ENCODE results near the gene CCDC167.

Gene CCDC167

GRCh38 chr6:37487591-37488380 is 11.9 kb downstream of the CCDC167 start:
- DNase-seq, result no peak

GRCh38 chr6:37486121-37486839 is 13.4 kb downstream of the CCDC167 start:
- no peak for DNase-seq

DNA sequence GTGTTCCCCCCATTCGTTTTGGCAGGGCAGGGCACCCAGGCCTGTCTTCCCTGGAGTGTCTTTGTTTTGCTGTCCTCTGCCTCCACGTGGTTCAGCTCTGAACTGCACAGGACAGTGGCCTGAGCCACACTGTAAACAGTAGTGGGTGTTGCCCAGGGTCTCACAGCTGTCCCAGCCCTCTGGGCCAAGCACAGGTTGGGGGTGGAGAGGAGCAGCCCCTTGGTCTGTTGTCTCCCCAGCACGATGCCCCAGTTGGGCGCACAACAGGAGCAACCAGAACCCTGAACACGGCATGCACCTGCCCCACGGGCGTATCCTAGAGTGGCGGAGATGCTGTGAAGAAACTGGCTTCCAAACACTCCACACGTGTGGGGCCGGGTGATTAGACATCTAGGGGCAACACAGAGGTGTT is 14.4 kb downstream of the CCDC167 start:
- DNase-seq, result no peak

GRCh38 chr6:37484786-37485170 is 14.9 kb downstream of the CCDC167 start:
- DNase-seq, result no peak

GRCh38 chr6:37483917-37484785 is 15.5 kb downstream of the CCDC167 start:
- DNase-seq, result peak in 8 of 14 donors; percentile 16 to 60 (median 32)

DNA sequence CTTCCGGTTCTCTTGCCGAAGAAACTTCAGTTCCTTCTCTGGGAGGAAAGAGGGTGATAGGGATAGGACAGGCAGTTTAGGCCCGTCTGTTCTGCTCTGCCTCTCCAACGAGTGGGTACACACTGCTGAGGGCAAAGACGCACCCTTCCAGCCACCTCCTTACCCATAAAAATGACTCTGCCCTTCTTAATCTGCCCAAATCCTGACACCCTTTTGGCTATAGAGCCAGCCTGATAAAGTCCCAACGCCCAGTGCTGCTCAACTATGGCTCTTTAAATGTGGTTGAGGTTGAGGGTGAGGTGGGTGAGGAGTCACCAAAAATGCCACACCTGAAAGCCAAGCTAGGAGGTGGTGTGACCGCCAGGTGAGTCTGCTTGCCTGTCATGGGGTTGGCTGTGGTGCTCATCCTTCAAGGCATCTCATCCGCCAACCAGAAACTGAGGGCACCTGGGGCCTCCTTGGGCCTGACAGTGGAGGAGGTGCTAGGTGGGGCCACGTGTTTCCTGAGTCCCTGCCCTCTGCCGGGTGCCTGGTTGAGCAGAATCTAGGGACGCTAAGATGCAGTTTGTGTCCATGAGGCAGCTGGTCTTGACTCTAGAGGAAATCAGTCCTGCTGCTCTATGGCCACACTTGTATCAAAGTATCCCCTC is 16.3 kb downstream of the CCDC167 start:
- no peak for DNase-seq

GRCh38 chr6:37482606-37483251 is 17.0 kb downstream of the CCDC167 start:
- DNase-seq, result no peak

DNA sequence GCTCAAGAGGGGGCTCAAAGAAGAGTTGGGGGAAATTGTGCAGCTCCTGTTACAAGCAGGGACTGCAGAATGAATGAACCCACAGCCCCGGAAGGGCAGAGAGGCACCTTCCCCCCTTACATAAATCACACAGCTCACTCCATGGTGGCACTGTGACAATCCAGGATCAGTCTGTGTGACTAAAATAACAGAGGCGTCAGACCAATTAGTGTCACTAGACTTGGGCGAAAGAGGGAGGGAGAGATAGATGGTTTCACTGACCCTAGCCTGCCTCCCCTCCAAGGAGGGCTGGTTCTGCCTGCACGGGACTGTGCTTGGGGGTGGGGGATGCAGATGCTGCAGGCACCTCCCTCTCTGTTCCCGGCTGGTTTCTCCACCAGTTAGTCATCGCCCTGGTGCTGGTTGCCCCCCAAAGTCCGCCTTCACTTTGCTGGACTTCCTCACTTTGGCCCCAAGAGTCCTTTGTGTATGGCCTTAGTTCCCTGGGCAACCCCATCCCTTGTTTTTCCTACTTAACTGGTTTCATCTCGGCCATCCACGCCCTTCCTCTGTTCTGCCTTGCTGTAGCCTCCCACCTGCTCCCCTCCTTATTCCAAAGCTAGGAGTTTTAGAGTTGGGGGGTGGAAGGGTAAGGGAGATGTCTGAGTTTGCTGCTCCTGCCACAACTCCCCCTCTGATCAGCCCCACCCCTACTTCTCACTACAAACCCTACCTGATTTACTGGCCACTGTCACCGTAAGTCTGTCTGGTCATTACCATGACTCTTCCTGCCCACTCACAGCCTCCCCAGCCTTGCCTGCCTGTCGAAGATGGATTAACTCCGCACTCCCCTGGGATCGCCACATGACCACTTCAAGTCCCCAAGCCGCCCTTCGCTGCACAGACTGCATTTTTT is 17.7 kb downstream of the CCDC167 start:
- no peak for DNase-seq

DNA sequence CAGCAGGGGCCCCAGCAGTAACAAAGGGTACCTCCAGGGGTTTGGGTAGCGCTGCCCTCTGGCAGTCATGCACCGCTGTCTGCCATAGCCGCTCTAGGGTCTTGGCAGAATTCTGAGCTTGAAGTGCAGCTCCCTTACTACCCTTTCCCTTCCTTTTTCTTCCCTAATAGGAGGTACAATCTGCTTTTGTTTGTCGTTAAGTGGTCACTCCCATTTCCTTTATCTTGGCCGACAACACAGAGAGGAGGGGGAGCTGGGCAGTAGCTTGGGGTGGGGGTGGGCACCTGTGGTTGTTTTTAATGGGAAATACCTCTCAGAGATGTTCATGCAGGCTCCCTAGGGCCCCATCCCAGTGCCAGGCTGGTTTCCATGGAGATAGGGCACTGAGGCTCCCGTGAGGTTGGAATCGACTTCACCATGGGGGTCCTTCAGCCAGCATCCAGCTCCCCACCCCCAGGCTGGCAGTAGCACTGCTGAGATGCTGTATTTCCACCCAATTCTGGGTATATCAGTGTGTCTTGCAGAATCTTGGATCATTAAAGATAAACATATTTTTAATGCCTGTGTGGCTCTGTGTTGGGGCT is 18.6 kb downstream of the CCDC167 start:
- no peak for DNase-seq

DNA sequence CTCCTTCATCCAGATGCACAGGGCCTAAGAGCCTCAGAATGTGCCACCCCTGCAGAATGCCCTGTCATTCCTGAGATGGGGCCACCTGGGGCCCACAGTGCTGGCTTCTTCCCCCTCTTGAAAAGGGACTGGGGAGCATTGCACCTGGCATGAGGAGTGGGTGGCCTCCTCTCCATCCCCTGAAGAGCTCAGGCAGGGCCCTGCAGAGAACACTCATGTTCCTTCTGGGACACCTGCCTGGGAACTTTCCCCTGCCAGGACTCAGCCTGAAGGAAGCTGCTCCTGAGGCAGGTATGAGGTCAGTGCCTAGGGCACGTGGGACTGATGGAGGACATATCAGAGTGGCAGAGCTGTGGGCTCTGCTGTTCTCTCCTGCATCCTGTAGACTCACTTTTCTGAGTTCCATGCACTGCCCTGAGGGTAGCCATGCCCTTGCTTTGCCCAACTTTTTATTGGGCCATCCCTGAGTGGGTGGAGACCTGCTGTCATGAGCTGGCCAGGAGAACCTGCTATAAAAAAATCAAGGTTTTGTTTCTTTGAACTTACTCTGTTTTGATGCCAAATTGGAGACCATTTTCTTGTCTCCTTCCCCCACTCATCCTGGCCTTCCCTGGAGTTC is 19.5 kb downstream of the CCDC167 start:
- DNase-seq, result no peak

DNA sequence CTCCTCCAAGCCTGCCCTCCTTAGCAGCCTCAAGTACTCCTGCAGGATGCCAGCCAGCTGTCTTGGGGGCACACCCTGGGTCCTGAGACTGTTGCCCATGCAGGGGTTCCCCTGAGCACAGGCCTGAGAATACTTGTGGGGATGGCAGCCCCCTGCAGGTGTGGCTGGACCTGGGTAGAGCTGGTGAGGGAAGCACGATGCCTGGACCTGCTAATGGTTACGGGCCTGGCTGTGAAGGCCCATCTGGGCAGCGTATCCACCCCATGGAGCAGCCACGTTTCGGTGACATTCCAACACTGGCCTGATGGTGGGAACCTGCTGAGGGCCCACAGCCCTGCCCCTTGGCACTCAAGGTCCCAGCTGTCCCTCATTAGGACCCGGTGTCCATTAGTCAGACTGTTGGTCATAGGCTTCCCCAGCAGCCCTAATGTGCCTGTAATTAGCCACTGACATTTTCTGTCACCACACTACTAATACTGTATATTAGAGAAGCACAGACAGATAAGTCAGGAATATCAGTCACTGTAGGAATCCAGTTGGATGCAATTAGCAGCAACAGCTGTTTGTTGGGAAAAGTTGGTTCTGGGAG is 20.3 kb downstream of the CCDC167 start:
- DNase-seq, result no peak

DNA sequence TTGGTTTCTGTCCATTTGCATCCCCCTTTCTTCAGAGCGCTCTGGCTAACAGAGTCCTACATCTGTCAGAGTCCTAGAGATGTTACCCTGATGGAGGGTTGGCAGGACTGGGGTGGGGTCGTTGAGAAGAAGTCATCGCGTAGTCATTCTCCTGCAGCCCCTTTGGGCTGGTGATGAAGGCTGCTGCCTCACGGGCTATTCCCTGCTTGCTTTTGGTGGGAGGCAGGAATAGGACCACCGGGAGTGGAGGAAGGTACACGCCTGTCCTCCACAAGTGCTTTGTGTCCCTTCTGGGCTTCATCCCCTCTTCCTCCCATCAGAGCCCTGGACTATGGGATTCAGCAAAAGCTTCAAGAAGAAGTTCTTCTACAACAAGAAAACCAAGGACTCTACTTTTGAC is 20.9 kb downstream of the CCDC167 start:
- DNase-seq, result no peak

- no peak for DNase-seq
Measured at GRCh38 chr6:37477656-37478435, 21.8 kb downstream of the CCDC167 start.

DNA sequence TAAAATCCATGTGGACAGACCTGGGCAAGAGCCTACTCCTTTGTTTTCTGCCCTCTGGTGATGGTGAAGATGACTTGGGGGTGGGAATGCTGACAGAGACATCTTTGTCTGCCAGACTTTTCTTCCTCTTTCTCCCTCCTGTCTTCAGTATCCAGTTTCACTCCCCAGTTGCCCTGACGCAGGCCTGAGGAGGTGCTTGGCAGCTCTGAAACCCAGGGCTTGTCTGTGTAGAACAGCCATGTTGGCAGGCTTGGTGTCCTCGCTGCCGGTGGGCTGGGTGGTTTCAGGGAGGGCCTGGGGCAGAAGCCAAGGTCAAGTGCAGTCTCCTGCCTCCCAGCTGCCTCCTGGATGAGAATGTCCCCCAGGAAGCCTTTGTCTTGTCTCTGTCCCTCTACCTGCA is 22.5 kb downstream of the CCDC167 start:
- peak in 1 of 14 donors; percentile 30 for DNase-seq

- no peak for DNase-seq
Measured at GRCh38 chr6:37474316-37474715, 25.4 kb downstream of the CCDC167 start.

GRCh38 chr6:37473364-37474095 is 26.2 kb downstream of the CCDC167 start:
- peak in 5 of 14 donors; percentile 15 to 62 (median 28) for DNase-seq

DNA sequence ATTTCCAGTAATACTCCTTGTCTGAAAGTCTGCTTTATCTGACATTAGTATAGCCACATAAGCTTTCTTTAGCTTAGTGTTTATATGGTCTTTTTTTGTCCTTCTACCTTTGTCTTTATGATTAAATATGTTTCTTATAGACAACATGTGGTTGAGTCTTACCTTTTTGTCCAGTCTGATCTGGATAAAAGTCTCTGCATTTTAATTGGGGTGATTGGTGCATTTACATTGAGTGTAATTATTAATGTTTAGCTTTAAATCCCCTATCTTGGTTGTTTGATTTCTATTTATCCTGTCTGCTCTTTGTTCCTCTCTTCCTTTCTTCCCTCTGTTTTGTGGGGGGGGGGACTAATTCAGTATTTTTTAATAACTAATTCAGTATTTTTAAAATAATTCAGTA is 32.0 kb downstream of the CCDC167 start:
- DNase-seq, result no peak

DNA sequence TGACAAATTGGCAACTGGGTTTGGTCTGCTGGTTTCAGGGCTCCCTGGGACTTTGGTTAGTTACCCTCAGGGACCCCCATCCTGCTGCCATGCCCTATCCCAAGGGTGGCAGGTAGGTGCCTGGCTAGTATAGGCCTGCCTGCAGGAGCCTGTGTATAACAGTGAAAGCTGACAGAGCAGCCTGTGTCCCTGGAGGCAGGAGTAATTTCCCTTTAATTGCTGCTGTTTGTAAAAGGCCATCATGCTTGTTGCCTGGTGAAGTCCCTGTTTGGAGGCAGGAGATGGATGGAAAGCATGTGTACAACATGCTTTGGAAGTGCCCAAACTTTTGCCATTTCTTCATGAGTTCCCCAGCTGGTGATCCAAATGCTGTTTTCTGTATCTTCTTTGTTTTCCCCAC is 36.6 kb downstream of the CCDC167 start:
- no peak for DNase-seq

All from C1 segment of cervical spinal cord (tissue), 14 donors.